ENCODE data around the gene GSS. TPM values are rescaled to one million over a fixed set of nuclear protein-coding genes. Genes with fewer than 3 reads are reported as not detected.
A peak's percentile ranks its signal among the peaks of the same experiment; 100 is the strongest.

GSS gene
- total RNA-seq, 4 donors from 2014 or later = 28.8 to 61.6 (median 47.0) TPM

DNA sequence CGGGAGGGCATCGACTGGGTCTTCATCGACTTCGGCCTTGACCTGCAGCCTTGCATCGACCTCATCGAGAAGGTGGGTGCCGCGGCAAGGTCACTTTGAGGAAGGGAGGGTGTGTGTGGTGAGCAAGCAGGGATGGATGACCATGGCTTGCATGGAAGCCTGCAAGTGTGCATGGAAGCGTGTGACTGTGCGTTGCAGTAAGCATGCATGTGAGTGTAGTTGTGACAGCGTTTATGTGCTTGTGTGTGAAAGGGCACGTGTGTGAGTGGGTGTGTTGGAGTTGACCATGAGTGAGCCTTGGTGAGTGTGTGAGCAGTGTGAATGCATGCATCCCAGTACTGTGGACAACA is 32.6 kb upstream of the GSS start:
- no peak for DNase-seq (ENCODE audit: low spot score in 2 of 2)
- H3K9me3 ChIP-seq = no peaks in the 10 kb centered on the region
- peaks cover 0 to 39% (median 0%) of the 10 kb centered on the region in 3 donors for H3K36me3 ChIP-seq
- TF ChIP-seq, protein P1, sequence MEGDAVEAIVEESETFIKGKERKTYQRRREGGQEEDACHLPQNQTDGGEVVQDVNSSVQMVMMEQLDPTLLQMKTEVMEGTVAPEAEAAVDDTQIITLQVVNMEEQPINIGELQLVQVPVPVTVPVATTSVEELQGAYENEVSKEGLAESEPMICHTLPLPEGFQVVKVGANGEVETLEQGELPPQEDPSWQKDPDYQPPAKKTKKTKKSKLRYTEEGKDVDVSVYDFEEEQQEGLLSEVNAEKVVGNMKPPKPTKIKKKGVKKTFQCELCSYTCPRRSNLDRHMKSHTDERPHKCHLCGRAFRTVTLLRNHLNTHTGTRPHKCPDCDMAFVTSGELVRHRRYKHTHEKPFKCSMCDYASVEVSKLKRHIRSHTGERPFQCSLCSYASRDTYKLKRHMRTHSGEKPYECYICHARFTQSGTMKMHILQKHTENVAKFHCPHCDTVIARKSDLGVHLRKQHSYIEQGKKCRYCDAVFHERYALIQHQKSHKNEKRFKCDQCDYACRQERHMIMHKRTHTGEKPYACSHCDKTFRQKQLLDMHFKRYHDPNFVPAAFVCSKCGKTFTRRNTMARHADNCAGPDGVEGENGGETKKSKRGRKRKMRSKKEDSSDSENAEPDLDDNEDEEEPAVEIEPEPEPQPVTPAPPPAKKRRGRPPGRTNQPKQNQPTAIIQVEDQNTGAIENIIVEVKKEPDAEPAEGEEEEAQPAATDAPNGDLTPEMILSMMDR (IDR thresholded peaks at IDR 0.05) = no peak
- no peak for TF ChIP-seq POLR2A (IDR thresholded peaks at IDR 0.05)
- TF ChIP-seq EP300 (IDR thresholded peaks at IDR 0.05) = no peak
- peak overlapping the region in 1 of 4 donors; percentile 42 for H3K27ac ChIP-seq
- peaks cover 0 to 38% (median 0%) of the 10 kb centered on the region in 4 donors for H3K4me1 ChIP-seq
- H3K27me3 ChIP-seq = peaks cover 0 to 9% of the 10 kb centered on the region in 2 donors
- H3K4me3 ChIP-seq = no peak overlapping the region
- 70 to 71% methylated on average over 12 of the region's 12 CpGs for WGBS, 2 donors

DNA sequence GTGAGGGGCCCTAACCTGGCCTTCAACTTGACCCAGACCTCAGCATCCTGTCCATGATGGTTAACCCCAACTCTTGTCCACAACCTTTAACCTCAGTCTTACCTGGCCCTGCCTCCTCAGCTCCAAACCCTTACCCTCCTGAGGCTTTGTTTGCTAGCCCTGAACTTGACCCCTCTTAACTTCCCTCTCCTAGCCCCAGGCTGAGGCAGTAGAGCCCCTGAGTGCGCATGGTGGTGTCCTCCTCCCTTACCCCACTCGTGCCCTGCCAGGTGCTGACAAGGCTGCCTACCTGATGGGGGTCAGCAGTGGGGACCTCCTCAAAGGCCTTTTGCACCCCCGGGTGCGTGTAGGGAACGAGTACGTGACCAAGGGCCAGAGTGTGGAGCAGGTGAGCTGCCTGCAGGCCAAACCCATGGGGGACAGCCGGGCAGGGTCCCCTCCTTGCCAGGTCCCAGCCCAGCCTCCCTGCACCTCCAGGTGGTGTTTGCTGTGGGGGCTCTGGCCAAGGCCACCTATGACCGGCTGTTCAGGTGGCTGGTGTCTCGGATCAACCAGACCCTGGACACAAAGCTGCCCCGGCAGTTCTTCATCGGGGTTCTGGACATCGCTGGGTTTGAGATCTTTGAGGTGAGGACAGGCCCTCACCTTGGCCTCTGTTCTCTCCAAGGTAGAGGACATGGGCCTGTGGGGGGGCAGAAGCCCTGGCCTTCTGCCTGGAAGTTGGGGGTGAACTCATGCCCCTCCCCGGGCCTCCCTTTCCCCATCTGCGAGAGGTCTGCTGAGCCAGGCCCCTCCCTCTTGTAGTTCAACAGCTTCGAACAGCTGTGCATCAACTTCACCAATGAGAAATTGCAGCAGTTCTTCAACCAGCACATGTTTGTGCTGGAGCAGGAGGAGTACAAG is 31.9 kb upstream of the GSS start:
- 69 to 86% methylated on average over 12 to 15 of the region's 15 CpGs for WGBS, 2 donors
- peak overlapping the region in 1 of 4 donors; percentile 42 for H3K27ac ChIP-seq
- no peak overlapping the region for H3K4me3 ChIP-seq
- DNase-seq (ENCODE audit: low spot score in 2 of 2) = no peak
- H3K9me3 ChIP-seq = no peaks in the 10 kb centered on the region
- peaks cover 0 to 38% (median 0%) of the 10 kb centered on the region in 4 donors for H3K4me1 ChIP-seq
- TF ChIP-seq EP300 (IDR thresholded peaks at IDR 0.05) (no peak), POLR2A (IDR thresholded peaks at IDR 0.05) (no peak)
- TF ChIP-seq, protein P1 (IDR thresholded peaks at IDR 0.05) = no peak
- H3K36me3 ChIP-seq = peaks cover 0 to 33% (median 0%) of the 10 kb centered on the region in 3 donors
- H3K27me3 ChIP-seq = peaks cover 0 to 9% of the 10 kb centered on the region in 2 donors

DNA sequence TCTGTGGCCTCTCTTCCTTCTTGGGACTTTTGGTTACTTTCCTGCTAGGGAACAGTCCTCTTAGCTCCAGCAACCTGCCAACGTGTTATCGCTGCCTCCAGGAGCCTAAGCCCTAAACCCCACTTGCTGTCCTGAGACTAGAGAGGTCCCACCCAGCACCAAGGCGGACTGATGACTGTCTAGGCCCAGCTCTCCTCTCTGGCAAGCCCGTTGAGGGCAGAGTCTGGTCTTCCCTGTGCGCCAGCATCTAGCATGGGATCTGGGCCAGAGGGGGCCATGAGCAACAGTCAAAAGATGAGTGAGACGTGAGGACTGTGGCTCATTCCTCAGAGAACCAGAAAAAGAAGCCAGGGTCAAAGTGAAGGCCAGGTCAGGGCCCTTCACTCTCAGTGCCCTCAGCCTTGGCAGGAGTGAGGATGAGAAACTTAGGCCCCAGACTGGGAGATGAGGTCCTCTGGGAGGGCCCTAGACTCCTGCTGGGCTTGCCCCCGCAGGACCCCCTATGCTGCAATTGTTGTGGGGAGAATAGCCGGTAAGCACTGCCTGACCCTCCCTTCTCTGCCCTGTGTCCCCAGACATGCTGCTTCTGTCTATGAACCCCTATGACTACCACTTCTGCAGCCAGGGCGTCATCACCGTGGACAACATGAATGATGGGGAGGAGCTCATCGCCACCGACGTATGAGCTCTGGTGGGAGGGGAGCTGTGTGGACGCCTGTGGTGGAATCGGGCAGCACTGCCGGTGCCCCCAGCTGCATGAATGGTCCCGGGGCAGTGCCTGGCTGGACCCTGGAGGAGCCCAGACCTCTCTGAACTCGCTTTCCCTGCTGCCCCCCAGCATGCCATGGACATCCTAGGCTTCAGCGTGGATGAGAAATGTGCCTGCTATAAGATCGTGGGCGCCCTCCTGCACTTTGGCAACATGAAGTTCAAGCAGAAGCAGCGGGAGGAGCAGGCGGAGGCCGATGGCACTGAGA is 31.0 kb upstream of the GSS start:
- Histone ChIP-seq H3K4me3 (no peak overlapping the region), H3K4me1 (peaks cover 0 to 38% (median 0%) of the 10 kb centered on the region in 4 donors), H3K27ac (peak overlapping the region in 1 of 4 donors; percentile 42), H3K9me3 (no peaks in the 10 kb centered on the region), H3K36me3 (peaks cover 0 to 25% (median 0%) of the 10 kb centered on the region in 3 donors), H3K27me3 (peaks cover 0 to 17% of the 10 kb centered on the region in 2 donors)
- TF ChIP-seq POLR2A (IDR thresholded peaks at IDR 0.05) = no peak
- TF ChIP-seq, protein P1 (IDR thresholded peaks at IDR 0.05) = no peak
- no peak for TF ChIP-seq EP300 (IDR thresholded peaks at IDR 0.05)
- DNase-seq (ENCODE audit: low spot score in 2 of 2) = no peak
- WGBS, 2 donors = 65 to 75% methylated on average over 20 of the region's 24 CpGs

- no peak for TF ChIP-seq EP300 (IDR thresholded peaks at IDR 0.05)
- TF ChIP-seq, protein P1 (IDR thresholded peaks at IDR 0.05) = no peak
- no peak for TF ChIP-seq POLR2A (IDR thresholded peaks at IDR 0.05)
- no peak overlapping the region for H3K27ac ChIP-seq
- DNase-seq (ENCODE audit: low spot score in 2 of 2) = no peak
- H3K27me3 ChIP-seq = peaks cover 0 to 17% of the 10 kb centered on the region in 2 donors
- H3K9me3 ChIP-seq = no peaks in the 10 kb centered on the region
- peaks cover 0 to 38% (median 0%) of the 10 kb centered on the region in 4 donors for H3K4me1 ChIP-seq
- 72 to 78% methylated on average over 25 of the region's 25 CpGs for WGBS, 2 donors
- no peak overlapping the region for H3K4me3 ChIP-seq
- H3K36me3 ChIP-seq = peaks cover 0 to 15% (median 0%) of the 10 kb centered on the region in 3 donors
These were observed 30.1 kb upstream of the GSS start for GRCh38 chr20:34985461-34986310.
